WTC11 (cell line): ENCODE measurements around the gene CELF2. TPM values are rescaled to one million over a fixed set of nuclear protein-coding genes. Genes with fewer than 3 reads are reported as not detected.

ENCODE experiments used
- ATAC-seq: fragments of 200-7000 bp; cut with Tn5 transposase; 2 replicates; pipeline ENCODE4 v1.10.0; 2021; ENCODE audit warnings: mild to moderate bottlenecking, moderate library complexity
- CTCF ChIA-PET: fragments of 300-600 bp; sonication (Branson Sonifier 250); formaldehyde crosslinking; loops from one replicate; lab custom pipeline; 2021; ENCODE audit warnings: antibody characterized with exemption; lab: Charles Lee
- POLR2A ChIA-PET: fragments of 350-600 bp; sonication (Branson Sonifier 250); formaldehyde crosslinking; loops from one replicate; lab custom pipeline; 2021; ENCODE audit warnings: antibody characterized with exemption; lab: Charles Lee
- DNase-seq: peaks from one replicate; pipeline ENCODE4 v3.0.0; 2021; ENCODE audit warnings: low spot score
- H3K27ac Mint-ChIP-seq: 2 replicates; pipeline ENCODE4 v1.8.0; 2021; ENCODE audit warnings: mixed read lengths
- H3K27me3 Mint-ChIP-seq: 2 replicates; pipeline ENCODE4 v1.8.0; 2021; ENCODE audit warnings: low read depth, mild to moderate bottlenecking, moderate library complexity, mixed read lengths
- H3K36me3 Mint-ChIP-seq: 2 replicates; pipeline ENCODE4 v1.8.0; 2021; ENCODE audit warnings: mixed read lengths
- H3K4me1 Mint-ChIP-seq: 2 replicates; pipeline ENCODE4 v1.8.0; 2022; ENCODE audit warnings: mixed read lengths
- H3K4me3 Mint-ChIP-seq: 2 replicates; pipeline ENCODE4 v1.8.0; 2021; ENCODE audit warnings: mild to moderate bottlenecking, moderate library complexity, mixed read lengths
- H3K9me3 Mint-ChIP-seq: 2 replicates; pipeline ENCODE4 v1.8.0; 2021; ENCODE audit warnings: mixed read lengths
- ATF1 ChIP-seq: sonication (generic); formaldehyde crosslinking; IDR thresholded peaks from 2 replicates; pipeline ENCODE4 v1.8.1; 2023; ENCODE audit warnings: mild to moderate bottlenecking, moderate library complexity, missing genetic modification reagents
- ATF2 ChIP-seq: sonication (generic); formaldehyde crosslinking; IDR thresholded peaks from 2 replicates; pipeline ENCODE4 v1.8.1; 2022; ENCODE audit warnings: low read depth, missing genetic modification reagents, borderline replicate concordance
- CREB1 ChIP-seq: sonication (generic); formaldehyde crosslinking; IDR thresholded peaks from 2 replicates; pipeline ENCODE4 v1.8.0; 2023; ENCODE audit warnings: mild to moderate bottlenecking, missing genetic modification reagents
- ELF4 ChIP-seq: sonication (generic); formaldehyde crosslinking; IDR thresholded peaks from 2 replicates; pipeline ENCODE4 v1.8.1; 2022; ENCODE audit warnings: low read depth, mild to moderate bottlenecking, moderate library complexity, missing genetic modification reagents
- EMX1 ChIP-seq: fragments of 250-450 bp; sonication (Bioruptor Pico); IDR thresholded peaks from 2 replicates; pipeline ENCODE4 v1.8.0; 2021; ENCODE audit warnings: mild to moderate bottlenecking
- ERG ChIP-seq: fragments of 250-450 bp; sonication (Bioruptor Pico); IDR thresholded peaks from 2 replicates; pipeline ENCODE4 v1.8.0; 2021; ENCODE audit warnings: mild to moderate bottlenecking
- JUN ChIP-seq: sonication (generic); formaldehyde crosslinking; IDR thresholded peaks from 2 replicates; pipeline ENCODE4 v1.8.0; 2023; ENCODE audit warnings: mild to moderate bottlenecking, missing genetic modification reagents
- MAX ChIP-seq: sonication (generic); formaldehyde crosslinking; IDR thresholded peaks from 2 replicates; pipeline ENCODE4 v1.8.0; 2022; ENCODE audit warnings: mild to moderate bottlenecking, missing genetic modification reagents
- MYBL2 ChIP-seq: sonication (generic); formaldehyde crosslinking; IDR thresholded peaks from 2 replicates; pipeline ENCODE4 v1.8.1; 2023; ENCODE audit warnings: mild to moderate bottlenecking, moderate library complexity, missing genetic modification reagents
- RORB ChIP-seq: fragments of 250-450 bp; sonication (Bioruptor Pico); IDR thresholded peaks from 2 replicates; pipeline ENCODE4 v1.9.0; 2021; ENCODE audit warnings: mild to moderate bottlenecking
- SMAD4 ChIP-seq: sonication (generic); formaldehyde crosslinking; IDR thresholded peaks from 2 replicates; pipeline ENCODE4 v1.8.0; 2022; ENCODE audit warnings: mild to moderate bottlenecking, missing genetic modification reagents
- ZNF121 ChIP-seq: sonication (generic); formaldehyde crosslinking; IDR thresholded peaks from 2 replicates; pipeline ENCODE4 v1.8.0; 2023; ENCODE audit warnings: missing genetic modification reagents
- ZNF232 ChIP-seq: sonication (generic); formaldehyde crosslinking; IDR thresholded peaks from 2 replicates; pipeline ENCODE4 v1.8.0; 2022; ENCODE audit warnings: mild to moderate bottlenecking, missing genetic modification reagents
- ZNF532 ChIP-seq: fragments of 250-450 bp; sonication (Bioruptor Pico); IDR thresholded peaks from 2 replicates; pipeline ENCODE4 v1.9.0; 2021; ENCODE audit warnings: mild to moderate bottlenecking, borderline replicate concordance
- ZNF671 ChIP-seq: fragments of 250-450 bp; sonication (Bioruptor Pico); IDR thresholded peaks from 2 replicates; pipeline ENCODE4 v1.8.0; 2021; ENCODE audit warnings: mild to moderate bottlenecking
- total RNA-seq: library from RNA; stranded (reverse); gene quantifications from 3 replicates; pipeline ENCODE4 v1.2.3, GENCODE V29; 2021
- TF ChIP-seq, protein P1 (sequence below): fragments of 250-450 bp; sonication (Bioruptor Pico); IDR thresholded peaks from 2 replicates; pipeline ENCODE4 v2.1.2; 2022; ENCODE audit warnings: mild to moderate bottlenecking, moderate library complexity

CELF2 gene
- total RNA-seq, 1 experiment from 2014 or later = 24.6 TPM

DNA sequence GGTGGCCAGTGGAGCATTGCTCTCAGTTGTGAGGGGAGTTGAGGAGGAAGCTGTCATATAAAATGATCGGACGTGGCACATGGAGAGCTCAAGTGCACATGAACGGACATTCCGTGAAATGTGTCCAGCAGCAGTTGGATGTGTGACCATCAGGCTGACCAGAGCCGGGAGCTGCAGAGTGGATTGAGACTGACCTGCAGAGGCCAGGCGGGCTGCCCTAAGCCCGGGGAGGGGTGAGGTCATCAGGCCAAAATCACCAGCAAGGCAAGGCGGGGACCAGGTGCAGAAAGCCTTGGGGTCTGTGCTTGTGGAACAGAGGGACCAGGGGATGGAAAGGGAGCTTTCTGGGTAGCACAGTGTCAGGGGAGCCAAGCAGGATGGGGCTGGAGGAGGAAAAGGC lies 279.5 kb downstream of the CELF2 start (continued):
- TF ChIP-seq ZNF532 (CRISPR knock-in tag) = no peak
- no peak for TF ChIP-seq ZNF232 (CRISPR knock-in tag)
- no peak for TF ChIP-seq CREB1 (CRISPR knock-in tag)
- TF ChIP-seq ZNF121 (CRISPR knock-in tag) = no peak
- TF ChIP-seq ATF2 (CRISPR knock-in tag) = no peak

DNA sequence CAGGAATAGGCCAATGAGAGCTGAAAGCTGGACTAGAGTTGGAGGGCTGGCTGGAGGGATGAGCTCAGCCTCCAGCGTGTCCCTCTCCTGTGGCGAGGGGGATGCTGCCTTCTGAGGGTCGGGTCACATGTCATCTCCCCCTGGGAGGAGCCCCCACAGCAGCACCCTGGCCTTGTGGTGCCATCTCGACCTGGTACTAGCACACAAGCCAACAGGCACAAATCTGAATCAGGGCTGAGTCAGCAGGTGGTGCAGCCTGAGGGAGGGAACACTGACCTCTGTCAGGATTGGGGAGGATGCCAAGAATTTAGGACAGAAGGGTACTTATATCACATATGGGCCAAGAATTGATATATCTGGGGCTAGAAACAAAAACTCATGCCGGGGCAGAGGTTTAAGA lies 280.4 kb downstream of the CELF2 start:
- Mint-ChIP-seq H3K9me3 (no peaks in the 10 kb centered on the region), H3K4me3 (no peak overlapping the region), H3K27ac (no peak overlapping the region), H3K36me3 (no peaks in the 10 kb centered on the region), H3K27me3 (no peaks in the 10 kb centered on the region), H3K4me1 (no peaks in the 10 kb centered on the region)
- ChIA-PET POLR2A (no interaction called here), CTCF (no interaction called here)
- ATAC-seq = no peak
- TF ChIP-seq ERG (no peak), ATF1 (no peak), ELF4 (CRISPR knock-in tag) (no peak), MYBL2 (CRISPR knock-in tag) (no peak), SMAD4 (CRISPR knock-in tag) (no peak), RORB (no peak), ZNF532 (CRISPR knock-in tag) (no peak), JUN (CRISPR knock-in tag) (no peak), MAX (no peak)
- DNase-seq = no peak

DNA sequence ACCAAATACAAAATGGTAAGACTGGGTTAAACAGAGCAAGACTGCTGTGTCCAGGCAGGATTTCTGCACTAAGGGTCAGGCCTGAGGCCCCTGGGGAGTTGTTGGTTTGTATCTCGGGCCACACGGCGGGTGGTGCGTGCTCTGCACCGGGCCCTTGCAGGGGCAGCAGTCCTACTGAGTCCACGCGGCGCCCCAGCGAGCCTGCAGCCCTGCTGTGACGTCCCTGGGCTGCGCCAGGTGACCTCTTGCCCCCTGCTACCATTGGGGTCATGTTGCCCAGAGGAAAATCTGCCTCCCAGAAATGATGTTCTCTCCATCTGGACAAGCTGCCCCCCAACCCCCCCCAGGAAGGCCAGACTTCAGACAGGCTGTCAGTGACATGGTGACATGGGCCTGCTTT lies 281.5 kb downstream of the CELF2 start:
- DNase-seq (no peak), ATAC-seq (no peak)
- peaks cover 8% of the 10 kb centered on the region for H3K36me3 Mint-ChIP-seq
- H3K4me3 Mint-ChIP-seq = no peak overlapping the region
- ChIA-PET CTCF (no interaction called here), POLR2A (no interaction called here)
- H3K27ac Mint-ChIP-seq = no peak overlapping the region
- H3K4me1 Mint-ChIP-seq = no peaks in the 10 kb centered on the region
- H3K27me3 Mint-ChIP-seq = no peaks in the 10 kb centered on the region
- H3K9me3 Mint-ChIP-seq = peaks cover 4% of the 10 kb centered on the region
- TF ChIP-seq, protein P1, sequence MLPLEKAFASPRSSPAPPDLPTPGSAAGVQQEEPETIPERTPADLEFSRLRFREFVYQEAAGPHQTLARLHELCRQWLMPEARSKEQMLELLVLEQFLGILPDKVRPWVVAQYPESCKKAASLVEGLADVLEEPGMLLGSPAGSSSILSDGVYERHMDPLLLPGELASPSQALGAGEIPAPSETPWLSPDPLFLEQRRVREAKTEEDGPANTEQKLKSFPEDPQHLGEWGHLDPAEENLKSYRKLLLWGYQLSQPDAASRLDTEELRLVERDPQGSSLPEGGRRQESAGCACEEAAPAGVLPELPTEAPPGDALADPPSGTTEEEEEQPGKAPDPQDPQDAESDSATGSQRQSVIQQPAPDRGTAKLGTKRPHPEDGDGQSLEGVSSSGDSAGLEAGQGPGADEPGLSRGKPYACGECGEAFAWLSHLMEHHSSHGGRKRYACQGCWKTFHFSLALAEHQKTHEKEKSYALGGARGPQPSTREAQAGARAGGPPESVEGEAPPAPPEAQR = no peak
- no peak for TF ChIP-seq ZNF671 (CRISPR knock-in tag)
- TF ChIP-seq EMX1 = no peak
- no peak for TF ChIP-seq ZNF532 (CRISPR knock-in tag)
- TF ChIP-seq MAX = no peak
